Measurements from ENCODE around the gene URAD.

Gene URAD

GRCh38 chr13:27997904-27998522 is 9.5 kb upstream of the URAD start:
- no peak for DNase-seq

DNA sequence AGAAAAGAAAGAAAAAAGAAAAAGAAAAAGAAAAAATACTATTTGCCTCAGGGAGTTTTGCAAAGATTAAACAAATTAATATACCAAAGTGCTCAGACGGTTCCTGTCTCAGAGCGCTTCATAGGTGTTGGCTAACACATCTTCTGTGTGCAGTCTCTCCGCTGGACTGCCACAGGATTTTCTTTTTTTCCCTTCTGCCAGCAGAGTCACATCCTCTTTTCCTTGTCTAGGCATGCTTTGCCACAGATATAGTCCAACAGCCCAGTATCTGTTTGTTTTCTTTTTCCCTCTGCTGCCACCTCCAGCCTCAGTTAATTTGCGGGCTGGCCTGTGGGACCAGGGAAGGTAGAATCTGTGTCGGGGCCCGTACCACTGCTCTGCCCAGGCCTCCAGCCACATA is 3.4 kb upstream of the URAD start:
- no peak for DNase-seq

GRCh38 chr13:27985600-27985999 is 2.9 kb downstream of the URAD start:
- DNase-seq = no peak

- DNase-seq = no peak
These were observed 6.1 kb downstream of the URAD start for GRCh38 chr13:27982361-27982760.

DNA sequence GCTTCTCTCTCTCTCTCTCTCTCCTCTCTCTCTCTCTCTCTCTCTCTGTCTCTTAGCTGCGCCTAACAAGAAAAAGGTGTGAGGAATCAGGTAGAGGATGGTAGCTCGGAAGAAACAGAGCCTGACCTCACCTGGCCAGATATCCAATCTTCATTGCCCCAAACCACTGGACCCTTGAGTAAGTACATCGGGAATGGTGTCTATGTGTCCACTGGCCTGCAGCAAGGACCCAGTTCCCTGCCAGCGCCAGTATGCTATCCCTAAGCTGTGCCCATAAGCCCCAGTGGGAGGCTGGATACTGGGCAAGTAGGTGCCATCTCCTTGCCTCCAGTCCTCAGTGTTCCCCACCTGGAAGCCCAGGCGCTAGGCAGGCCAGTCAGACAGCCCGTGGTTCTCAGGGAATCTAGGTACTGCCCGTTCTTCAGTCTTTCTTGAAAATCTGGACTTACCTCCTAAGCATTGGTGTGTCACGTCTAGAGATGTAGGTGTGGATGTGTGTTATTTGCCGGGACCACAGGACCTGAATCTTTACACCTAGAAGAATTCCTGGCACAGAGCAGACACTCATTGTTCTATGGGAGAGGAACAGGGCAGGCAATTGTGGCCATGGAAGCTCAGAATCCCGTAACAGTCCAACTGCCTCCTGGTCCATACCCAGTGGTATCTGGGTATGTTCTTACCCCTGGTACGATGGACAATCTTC is 7.3 kb downstream of the URAD start:
- no peak for DNase-seq

- DNase-seq = no peak
These were observed 8.1 kb downstream of the URAD start for GRCh38 chr13:27980280-27980998.

- DNase-seq = no peak
These were observed 8.7 kb downstream of the URAD start for GRCh38 chr13:27979765-27980279.

DNA sequence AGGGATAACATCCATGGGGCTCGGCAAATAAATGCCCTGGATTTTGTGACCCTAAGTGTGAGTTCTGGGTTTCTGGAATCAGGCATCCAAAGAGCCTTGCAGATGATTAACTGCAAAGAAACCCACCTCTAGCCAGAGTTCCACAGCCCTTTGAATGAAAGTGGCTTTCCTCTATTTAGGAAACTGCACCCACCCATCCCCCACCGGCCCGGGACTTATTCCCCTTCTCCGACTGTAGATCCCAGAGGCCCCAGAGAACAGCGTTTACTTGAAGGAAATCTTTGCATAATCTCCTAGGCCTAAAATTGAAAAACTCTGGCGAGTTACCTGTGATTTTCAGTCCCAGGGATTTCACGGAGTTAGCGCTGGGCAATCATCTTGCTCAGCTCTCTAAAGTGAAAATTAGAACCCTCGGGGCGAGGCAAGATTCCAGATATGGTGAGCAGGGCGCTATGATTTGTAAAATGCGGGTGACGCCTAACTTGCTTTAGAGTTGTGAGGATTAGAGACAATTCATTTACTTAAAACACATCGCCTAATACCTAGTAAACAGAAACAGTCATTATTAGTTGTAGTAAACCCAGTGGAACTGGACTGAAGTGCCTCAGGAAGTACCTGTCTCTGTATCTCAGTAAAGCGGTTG is 9.4 kb downstream of the URAD start:
- DNase-seq = no peak

- no peak for DNase-seq
These were observed 10.1 kb downstream of the URAD start for GRCh38 chr13:27978301-27978968.

DNA sequence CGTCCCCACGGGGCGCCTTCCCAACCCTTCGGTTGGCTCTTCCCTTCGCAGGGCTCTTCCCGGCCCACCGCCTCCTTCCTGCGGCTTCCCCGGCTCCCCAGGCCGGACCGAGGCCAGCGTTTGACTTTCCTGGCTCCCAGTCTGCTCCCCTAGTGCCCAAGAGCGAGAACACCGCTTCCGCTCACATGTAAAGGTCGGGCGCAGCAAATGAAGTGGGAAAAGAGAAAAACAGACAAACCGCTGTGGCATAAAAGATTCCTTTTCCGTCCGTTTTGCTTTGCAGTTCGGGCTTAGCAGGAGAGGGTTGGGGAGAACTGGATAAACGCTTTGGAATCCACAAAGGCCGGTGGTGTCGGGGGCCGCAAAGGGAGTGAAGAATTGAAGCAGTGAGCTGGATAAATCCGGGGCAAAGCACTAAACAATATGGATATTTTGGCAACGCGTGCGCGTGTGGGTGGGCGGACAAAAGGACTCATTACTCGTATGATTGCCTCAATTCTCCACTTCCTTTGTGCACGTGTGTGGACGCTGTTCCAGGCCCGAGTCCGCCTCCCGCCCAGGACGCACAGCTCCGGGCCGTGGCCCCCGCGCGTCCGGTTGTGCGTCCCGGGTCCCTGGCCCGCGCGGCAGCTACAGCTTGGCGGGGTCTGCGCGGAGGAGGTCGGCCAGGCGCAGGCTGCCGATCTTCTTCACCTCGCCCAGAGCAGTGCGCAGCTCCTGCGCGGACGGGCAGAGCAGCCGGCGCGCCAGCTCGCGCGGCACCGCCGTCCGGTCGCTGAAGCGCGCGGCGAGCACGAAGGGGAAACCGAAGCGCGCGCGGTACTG is 10.8 kb downstream of the URAD start:
- no peak for DNase-seq

- no peak for DNase-seq
These were observed 12.0 kb downstream of the URAD start for GRCh38 chr13:27976362-27977091.

GRCh38 chr13:27975564-27976361 is 12.7 kb downstream of the URAD start:
- no peak for DNase-seq

- DNase-seq = no peak
These were observed 14.4 kb downstream of the URAD start for GRCh38 chr13:27973961-27974662.

GRCh38 chr13:27973291-27973690 is 15.2 kb downstream of the URAD start:
- no peak for DNase-seq

- no peak for DNase-seq
These were observed 16.0 kb downstream of the URAD start for GRCh38 chr13:27972478-27972820.

GRCh38 chr13:27971776-27972477 is 16.6 kb downstream of the URAD start:
- DNase-seq = no peak

- no peak for DNase-seq
These were observed 17.3 kb downstream of the URAD start for GRCh38 chr13:27971236-27971645.

GRCh38 chr13:27970382-27971235 is 17.9 kb downstream of the URAD start:
- no peak for DNase-seq

Data from T-helper 9 cell (primary cell).